GM04504 (cell line): ENCODE results near the gene CDC42EP2.
"Not testable (repeated sequence)": the region's sequence is repeated elsewhere in the genome, so short reads cannot be mapped to it uniquely, and the experiment has no call there.

Experiments used
- DNase-seq: peaks from one replicate; pipeline ENCODE4 v3.0.0-alpha.2; 2012; ENCODE audit warnings: low read depth

The CDC42EP2 gene

DNA sequence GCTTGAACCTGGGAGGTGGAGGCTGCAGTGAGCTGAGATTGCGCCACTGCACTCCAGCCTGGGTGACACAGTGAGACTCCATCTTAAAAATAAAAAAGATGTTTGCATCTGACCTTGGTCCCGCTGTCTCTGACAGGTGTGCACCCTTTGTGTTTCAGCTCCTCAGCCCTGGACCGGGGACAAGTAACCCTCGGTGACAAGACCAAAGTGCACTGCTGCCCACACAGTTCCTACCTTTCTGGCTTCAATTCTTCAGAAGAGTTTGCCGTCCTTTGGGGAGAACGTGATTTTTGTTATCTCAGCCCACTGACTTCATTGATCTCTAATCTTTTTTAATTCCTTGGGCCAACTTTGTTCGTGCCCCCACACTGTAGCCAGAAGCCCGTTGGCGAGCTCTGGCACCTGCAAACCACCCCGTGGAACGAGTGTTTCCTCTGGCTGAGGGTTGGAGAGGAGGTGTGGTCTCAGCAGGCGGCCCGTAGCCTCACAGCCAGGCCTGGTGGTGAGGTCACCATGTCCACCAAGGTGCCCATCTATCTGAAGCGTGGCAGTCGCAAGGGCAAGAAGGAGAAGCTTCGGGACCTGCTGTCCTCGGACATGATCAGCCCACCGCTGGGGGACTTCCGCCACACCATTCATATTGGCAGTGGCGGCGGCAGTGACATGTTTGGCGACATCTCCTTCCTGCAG lies 5.9 kb downstream of the CDC42EP2 start:
- no peak for DNase-seq

DNA sequence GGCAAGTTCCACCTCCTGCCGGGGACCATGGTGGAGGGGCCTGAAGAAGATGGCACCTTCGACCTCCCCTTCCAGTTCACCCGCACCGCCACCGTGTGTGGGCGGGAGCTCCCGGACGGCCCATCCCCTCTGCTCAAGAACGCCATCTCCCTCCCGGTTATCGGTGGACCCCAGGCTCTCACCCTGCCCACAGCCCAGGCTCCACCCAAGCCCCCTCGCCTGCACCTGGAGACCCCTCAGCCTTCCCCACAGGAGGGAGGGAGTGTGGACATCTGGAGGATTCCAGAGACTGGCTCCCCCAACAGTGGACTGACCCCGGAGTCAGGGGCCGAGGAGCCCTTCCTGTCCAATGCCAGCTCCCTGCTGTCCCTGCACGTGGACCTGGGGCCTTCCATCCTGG lies 6.4 kb downstream of the CDC42EP2 start:
- no peak for DNase-seq

DNA sequence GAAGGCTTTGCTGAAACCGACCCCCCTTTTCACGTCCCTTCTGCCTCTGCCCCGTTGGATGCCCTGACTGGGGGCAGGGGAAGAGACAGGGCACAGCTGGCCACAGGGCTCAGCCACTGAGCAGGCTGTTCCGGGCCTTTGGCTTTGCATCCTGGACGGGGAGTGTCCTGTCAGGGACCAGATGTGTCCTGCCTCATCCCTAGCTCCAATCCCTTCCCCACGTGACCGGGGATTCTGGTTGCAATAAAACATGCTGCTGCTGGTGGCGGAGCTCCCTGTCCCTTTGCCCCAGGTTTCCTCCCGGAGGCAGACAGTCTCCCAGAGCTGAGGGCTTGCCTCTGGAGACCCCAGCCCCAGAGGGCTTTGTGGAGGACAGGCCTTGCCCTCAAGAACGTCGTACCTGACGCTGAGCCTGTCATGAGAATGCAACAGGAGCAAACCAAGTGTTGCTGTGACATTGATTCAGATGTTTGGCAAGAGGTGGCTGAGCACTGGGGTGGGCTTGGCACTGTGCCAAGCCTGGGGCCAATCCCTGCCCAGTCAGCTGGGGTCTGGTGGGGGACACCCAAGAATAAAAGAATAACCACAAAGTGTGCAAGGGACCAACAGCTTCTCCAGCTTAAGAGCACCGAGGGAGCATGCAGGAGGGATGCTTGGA lies 7.3 kb downstream of the CDC42EP2 start:
- no peak for DNase-seq

DNA sequence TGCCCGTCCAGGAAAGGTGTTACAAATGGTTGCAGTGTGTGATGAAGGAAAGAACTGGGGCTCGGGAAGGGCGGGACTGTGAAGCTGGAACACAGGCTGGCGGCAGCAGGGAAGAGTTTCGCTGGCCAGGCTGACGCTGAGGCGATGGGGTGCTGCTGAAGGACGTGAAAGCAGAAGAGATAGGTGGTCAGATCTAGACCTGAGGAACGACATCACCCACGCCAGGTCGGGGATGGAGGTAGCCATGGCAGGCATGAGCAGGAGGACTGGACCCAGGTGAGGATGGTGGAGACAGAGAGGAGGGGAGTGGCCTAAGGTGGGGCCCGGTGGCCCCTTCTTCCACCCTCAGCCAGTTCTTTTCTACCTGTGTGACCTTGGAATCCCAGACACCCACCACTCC lies 9.1 kb downstream of the CDC42EP2 start:
- DNase-seq = no peak

DNA sequence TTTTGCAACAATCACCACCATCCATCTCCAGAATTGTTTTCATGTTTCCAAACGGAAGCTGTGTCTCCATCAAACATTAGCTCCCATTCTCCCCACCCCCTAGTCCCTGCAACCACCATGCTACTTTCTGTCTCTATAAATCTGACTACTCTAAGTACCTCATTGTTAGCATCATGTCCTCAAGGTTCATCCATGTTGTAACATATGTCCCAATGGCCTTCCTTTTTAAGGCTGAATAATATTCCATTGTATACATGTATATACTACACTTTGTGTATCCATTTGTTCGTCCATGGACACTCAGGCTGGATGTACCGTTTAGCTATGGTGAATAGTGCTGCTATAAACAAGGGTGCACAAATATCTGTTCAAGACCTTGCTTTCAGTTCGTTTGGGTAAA lies 10.8 kb downstream of the CDC42EP2 start:
- no peak for DNase-seq

DNA sequence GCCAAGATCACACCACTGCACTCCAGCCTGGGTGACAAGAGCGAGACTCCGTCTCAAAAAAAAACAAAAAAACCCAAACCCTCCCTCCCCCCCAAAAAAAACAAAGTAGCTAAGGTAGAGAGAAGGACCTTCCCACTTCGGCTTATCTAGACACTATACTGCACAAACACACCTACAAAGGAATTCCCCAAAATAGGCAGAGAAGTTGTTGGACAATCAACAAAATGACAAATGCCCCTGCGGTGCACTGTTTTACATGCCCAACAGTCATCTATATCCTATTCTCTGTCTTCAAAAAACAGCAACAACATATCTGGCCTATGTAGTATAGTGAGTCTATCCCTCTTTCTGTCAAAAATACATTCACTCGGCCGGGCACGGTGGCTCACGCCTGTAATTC lies 12.4 kb downstream of the CDC42EP2 start:
- no peak for DNase-seq

DNA sequence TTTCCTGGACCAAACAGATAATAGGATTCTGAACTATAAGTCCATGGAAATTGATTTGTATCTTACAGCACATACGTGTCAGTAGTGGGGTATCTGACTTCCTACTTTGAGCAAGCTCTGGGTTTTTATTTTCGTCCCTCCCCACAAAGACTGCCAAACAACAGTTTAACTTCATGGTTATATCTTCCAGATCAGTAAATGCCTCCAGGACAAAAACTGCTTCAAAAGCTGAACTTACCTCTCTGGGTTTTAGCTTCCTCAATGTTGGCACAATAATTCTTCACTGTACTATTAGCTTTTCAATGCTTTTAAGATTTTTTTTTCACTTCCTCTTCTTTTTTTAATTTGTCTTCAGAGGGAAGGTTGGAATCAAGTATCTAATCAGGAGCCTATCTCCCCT lies 14.8 kb downstream of the CDC42EP2 start:
- no peak for DNase-seq

DNA sequence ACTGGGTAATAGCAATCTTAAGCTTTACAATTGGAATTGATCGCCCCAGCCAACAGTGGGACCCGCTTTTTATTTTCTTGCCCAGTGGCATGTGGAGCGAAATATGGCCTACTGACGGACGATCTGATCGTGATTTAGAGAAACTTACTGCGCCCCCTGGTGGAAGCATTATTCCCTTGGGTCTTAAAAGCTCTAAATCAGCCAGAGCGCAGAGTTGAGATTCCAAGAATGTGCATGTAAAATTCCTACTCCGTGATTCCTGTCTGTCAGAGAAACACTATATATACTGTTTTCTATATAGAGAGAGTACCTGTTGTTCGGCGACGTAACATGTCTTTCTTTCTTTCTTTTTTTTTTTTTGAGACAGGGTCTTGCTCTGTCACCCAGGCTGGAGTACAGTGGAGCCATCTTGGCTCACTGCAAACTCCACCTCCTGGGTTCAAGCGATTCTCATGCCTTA lies 15.3 kb downstream of the CDC42EP2 start:
- DNase-seq = peak; percentile 78

DNA sequence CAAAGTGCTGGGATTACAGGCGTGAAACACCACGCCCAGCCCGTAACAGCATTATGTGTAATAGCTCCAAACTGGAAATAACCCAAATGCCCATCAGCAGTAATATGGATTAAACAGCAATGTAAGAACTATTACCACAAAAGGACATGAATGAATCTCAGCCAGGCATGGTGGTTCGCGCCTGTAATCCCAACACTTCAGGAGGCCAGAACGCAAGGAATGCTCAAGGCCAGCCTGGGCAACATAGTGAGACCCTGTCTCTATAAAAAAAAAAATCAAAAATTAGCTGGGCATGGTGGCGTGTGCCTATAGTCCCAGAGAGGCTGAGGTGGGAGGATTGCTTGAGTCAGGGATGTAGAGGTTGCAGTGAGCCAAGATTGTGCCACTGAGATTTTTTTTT lies 15.9 kb downstream of the CDC42EP2 start:
- DNase-seq = no peak

DNA sequence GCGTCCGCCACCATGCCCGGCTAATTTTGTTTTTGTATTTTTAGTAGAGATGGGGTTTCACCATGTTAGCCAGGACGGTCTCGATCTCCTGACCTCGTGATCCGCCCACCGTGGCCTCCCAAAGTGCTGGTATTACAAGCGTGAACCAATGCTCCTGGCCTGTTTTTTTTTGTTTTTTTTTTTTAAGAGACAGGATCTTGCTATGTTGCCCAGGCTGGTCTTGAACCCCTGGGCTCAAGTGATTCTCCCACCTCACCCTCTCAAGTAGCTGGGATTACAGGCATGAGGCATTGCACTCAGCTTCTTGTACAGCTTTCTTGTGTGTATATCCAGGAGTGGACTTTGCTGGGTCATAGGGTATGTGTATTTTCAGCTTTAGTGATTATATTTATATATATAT lies 17.9 kb downstream of the CDC42EP2 start:
- DNase-seq = not testable (repeated sequence)

DNA sequence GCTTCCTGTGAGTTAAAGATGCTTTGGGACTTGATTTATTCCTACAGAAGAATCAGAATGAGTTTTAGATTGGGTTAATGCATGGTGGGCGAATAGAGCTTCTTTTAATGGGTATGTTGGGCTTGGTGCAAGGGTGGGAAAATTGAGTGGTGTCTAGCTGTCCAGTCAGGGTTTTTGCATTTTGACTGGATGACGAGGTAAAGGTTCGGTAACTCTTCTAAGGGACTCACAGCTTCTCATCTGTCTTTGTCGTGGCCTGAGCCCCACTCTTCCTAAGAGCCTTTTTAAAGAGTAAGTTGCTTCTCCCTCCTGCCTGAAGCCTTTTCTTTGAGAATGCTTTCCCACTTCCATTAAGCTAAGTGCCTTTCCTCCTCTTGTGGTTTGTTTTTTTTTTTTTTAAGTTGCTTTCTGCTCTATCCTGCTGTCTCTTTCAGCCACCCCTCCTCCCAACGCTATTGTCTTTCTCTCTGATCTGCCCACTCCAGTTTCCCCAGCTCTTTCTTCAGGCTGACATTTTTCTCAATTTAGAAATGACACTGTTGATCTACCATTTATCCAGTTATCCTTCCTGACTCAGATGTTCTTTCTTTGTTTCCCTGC lies 20.1 kb downstream of the CDC42EP2 start:
- no peak for DNase-seq

DNA sequence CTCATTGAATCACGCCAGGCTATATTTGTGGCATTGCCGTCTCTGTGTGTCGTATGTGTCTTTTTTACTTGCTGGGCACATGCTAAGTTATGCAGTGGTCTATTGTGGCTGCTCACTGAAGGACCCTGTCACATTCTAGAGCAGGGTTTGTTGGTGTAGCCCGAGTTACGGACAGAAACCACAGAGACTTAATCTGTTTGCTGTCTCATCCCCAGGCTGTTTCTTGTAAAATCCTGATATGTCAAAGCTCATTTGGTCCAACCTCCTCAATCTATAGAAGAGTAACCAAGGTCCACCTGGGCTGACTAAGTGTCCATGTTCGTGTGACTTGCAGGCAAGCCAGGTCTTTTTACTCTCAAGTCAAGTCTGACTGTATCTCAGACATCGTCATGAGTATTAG lies 24.0 kb downstream of the CDC42EP2 start:
- no peak for DNase-seq

DNA sequence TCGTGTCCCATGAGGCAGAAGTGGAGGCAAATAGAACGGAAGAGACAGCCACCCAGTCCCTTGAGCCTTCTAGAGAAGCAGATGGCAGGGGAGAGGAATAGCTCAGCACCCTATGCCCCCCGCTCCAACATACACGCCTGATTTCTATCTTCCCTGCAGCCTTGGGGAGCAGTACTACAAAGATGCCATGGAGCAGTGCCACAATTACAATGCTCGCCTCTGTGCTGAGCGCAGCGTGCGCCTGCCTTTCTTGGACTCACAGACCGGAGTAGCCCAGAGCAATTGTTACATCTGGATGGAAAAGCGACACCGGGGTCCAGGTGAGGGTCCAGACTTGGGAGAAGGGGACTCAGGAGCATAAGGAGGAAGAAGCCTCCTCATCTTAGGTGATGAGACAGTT lies 25.6 kb downstream of the CDC42EP2 start:
- no peak for DNase-seq

DNA sequence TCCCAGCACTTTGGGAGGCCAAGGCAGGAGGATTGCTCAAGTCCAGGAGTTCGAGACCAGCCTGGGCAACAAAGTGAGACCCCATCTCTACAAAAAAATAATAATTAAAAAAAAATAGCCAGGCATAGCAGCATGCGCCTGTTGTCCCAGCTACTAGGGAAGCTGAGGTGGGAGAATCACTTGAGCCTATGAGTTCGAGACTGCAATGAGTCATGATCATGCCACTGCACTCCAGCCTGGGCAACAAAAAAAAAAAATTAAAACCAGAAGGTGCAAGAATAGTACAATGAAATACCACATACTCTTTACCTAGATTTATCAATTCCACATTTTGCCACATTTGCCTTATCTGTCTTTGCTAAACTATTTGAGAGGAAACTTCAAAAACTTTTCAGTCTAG lies 27.2 kb downstream of the CDC42EP2 start:
- DNase-seq = no peak

DNA sequence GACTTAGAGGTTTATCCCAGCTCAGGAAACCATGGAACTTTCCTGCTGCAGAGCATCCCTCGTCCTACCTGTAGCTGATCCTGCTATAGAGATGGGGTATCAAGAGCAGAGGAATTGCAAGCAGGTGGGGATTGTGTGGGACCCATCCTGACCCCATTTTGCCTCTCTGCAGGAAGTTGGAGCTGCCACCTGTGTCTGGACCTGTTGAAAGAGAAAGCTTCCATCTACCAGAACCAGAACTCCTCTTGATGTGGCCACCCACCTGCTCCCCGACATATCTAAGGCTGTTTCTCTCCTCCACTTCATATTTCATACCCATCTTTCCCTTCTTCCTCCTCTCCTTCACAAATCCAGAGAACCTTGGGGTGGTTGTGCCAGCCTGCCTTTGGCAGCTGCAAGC lies 36.8 kb downstream of the CDC42EP2 start:
- no peak for DNase-seq

DNA sequence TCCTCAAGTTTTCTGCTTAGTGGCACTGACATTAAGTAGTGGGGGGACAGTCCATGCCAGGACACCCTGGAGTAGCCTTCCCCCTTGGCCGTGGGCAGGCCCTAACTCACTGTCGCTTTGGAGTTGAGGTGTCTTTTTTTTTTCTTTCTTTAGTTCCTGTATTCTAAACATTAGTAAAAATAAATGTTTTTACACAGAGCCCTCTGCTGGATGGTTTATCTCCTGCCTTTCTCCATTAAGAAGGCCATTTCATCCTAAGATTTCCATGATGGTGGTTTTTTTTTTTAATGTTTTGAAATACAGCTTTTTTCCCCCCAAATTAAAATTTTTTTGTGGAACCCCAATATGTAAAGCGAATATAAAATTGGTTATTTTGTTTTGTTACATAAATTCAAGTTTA lies 38.1 kb downstream of the CDC42EP2 start:
- DNase-seq = no peak

DNA sequence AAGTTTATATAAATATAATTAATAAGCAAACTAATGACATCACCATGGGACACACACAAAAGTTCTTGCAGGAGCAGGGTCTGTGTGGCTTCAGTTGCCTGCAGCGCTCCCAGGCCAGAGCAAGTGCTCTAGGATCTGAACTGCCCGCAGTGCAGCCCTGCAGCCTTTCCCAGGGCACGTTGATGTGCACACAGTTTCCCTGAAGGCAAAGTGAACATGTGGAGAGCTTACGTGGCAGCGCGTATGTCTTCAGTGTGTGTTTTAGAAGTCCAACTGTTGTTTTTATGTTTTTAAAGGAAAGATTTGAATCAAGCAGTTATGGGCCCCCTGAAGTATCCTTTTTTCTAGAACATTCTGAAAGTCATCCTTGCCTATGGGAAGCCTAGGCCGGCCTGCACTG lies 38.7 kb downstream of the CDC42EP2 start:
- DNase-seq = no peak

DNA sequence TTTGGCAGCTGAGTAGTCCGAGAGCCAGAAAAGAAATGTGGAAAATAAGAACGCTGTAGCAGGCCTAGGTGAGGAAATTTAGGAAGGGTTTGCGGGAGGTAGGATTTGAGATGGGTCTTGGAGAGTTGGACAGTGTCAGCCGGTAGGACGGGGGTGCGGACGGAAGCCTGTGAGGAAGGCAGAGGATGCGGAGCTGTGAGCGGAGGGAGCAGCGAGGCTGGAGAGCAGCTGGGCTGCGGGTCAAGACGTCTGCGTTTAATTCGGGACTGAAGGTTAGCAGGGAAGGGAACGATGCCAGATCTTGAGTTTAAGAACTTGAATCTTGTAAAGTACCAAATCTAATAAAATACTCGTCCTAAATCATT lies 39.2 kb downstream of the CDC42EP2 start:
- DNase-seq = no peak

DNA sequence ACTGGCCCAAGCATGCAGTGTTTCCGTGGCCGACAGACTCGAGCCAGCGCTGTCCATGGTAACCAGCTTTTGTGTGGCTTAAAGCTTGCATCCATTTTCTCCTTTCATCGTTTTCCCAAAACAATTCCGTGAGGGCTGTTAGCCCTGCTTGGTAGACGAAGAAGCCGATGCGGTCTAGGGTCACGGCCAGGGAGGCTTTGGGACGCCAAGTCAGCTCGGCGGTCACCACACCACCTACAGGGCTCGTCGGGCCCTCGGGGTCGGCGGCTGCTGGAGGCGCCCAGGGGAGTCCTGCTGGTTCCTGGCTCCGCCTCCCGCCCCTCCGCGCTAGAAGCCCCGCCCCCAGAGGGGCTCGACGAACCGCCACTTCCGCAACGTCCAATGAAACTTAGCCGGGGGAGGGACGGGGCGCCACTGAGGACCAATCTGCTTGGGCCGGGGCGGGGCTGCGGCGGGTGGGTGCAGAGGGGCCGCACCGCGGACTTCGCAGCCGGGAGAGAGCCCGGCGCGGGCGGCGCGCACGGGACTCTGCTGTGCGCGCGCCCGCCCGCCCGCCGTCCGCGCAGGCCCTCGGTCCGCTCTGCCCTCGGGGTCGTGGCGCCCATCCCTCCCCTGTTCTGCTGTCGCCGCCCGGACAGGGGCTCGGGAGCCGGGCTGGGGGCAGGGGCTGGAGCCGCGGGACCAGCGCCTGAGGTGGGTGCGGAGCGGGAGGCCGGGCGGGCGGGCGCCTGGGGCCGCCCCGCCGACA lies 39.8 kb downstream of the CDC42EP2 start, which contains the start of gene TIGD3:
TSS of gene TIGD3 (plus strand) at position 487 of the 748 bp plus-strand sequence. CDS start 1,058 bp downstream, outside the sequence.
- DNase-seq = peak; percentile 84

DNA sequence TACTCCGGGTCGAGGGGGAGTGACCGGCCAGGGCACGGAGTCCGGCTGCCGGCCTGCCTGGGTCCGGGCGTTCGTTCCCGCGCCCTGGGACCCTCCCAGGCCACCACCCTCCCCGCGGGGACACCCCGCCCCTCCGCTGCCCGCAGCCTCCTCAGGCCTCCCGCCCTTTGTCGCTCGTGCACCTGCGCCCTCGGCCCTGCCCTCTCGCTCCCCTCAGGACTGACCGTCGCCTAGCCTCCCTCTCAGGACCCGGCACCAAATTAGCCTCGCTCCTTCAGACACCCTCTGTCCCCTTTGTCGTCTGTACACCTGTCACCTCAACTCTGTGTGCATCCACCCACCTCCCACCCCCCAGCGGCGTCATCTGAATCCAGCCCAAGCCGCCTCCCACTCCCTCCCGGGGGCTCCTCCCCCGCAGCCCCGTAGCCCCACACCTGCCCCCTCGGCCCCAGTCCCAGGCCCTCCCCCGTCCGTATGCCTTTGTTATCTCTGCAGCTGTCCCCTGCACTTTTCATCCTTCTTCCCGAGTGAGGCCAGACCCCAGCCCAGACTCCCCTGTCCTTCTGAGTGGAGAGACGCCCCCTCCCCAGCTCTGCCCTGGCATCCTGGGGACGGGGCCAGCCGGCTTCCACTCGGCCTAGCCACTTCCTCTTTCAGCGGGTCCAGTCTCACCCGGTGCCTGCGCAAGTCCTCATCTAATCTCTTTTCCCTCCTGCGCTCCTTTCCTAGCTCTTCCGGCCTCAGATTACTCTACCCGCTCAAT lies 40.5 kb downstream of the CDC42EP2 start:
- no peak for DNase-seq

DNA sequence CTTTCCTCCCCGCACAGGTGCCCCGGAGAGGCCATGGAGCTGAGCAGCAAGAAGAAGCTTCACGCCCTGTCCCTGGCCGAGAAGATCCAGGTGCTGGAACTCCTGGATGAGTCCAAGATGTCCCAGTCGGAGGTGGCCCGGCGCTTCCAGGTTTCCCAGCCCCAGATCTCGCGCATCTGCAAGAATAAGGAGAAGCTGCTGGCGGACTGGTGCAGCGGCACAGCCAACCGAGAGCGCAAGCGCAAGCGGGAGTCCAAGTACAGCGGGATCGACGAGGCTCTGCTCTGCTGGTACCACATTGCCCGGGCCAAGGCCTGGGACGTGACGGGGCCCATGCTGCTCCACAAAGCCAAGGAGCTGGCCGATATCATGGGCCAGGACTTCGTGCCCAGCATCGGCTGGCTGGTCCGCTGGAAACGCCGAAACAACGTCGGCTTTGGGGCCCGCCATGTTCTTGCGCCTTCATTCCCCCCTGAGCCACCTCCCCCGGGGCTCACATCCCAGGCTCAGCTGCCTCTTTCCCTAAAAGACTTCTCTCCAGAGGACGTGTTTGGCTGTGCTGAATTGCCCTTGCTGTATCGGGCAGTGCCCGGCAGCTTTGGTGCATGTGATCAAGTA lies 41.2 kb downstream of the CDC42EP2 start:
- DNase-seq = no peak
